C4-2B (cell line): Measurements from ENCODE around the gene NPLOC4.
A peak's percentile ranks its signal among the peaks of the same experiment; 100 is the strongest.

Experiments used
- H3K27ac ChIP-seq: fragments of 450-650 bp; 2 replicates; pipeline ENCODE4 v1.5.1; 2017
- ZFX ChIP-seq: fragments of 450-650 bp; IDR thresholded peaks from 2 replicates; pipeline ENCODE4 v1.6.1; 2017
- TF ChIP-seq, protein P1 (sequence below): fragments of 450-650 bp; conservative IDR thresholded peaks from 2 replicates; pipeline ENCODE4 v1.5.1; 2017; ENCODE audit warnings: mild to moderate bottlenecking

The NPLOC4 gene

DNA sequence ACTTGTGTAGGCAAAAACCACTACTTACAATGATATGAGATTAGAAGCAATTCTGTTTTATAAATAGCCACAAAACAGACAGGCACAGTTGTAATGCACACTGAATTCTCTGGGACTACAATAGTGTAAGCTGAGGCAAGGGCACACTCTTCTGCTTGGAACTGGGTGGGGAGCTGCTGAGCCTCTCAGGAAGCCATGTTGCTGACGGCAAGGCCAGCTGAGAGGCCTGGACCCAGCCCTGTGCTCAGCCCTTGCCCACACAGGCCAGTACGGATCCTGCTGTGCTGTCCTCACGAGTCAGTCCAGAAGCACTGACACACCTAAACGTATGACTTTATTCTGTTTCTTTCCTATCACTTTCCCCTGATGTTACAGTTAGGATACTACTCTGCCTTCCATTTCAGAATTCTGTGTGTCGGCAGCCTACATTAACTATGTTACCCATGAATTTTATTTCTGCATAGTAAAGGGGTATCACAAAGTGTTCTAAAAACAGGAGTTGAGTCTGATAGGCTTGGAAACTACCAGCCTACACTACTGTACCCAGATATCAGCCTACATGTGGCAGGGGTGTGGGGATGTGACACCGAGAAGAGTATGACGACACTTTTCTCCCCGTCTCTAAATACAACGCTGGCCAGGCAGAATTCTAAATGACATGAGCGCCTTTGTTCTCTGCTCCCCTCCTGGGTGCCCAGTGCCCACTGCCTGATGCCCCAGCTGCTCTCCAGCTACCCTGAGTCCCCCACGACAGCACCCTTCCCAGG lies 43.6 kb downstream of the NPLOC4 start:
- no peak overlapping the region for H3K27ac ChIP-seq
- TF ChIP-seq, protein P1, sequence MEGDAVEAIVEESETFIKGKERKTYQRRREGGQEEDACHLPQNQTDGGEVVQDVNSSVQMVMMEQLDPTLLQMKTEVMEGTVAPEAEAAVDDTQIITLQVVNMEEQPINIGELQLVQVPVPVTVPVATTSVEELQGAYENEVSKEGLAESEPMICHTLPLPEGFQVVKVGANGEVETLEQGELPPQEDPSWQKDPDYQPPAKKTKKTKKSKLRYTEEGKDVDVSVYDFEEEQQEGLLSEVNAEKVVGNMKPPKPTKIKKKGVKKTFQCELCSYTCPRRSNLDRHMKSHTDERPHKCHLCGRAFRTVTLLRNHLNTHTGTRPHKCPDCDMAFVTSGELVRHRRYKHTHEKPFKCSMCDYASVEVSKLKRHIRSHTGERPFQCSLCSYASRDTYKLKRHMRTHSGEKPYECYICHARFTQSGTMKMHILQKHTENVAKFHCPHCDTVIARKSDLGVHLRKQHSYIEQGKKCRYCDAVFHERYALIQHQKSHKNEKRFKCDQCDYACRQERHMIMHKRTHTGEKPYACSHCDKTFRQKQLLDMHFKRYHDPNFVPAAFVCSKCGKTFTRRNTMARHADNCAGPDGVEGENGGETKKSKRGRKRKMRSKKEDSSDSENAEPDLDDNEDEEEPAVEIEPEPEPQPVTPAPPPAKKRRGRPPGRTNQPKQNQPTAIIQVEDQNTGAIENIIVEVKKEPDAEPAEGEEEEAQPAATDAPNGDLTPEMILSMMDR = no peak

DNA sequence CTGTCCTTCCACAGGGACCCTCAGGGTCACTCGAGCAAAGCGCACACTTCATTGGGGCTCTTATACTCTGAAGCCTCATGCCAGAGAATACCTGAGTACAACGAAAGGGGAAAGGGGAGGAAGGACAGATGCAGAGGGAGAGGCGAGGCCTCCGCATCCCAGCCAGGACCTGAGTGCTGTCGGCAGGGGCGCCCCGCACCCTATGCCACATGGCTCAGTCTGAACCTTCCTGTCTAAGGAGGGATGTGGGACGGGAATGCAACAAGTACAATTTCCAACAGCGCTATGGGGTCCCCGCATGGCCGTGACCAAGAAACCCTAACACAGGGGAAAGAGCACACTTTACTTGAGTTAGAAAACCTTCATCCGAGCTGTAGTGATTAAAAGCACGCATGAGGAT lies 44.9 kb downstream of the NPLOC4 start:
- TF ChIP-seq, protein P1 = no peak
- TF ChIP-seq ZFX = no peak
- no peak overlapping the region for H3K27ac ChIP-seq

- no peak overlapping the region for H3K27ac ChIP-seq
Measured at GRCh38 chr17:81590121-81590520, 46.8 kb downstream of the NPLOC4 start.

DNA sequence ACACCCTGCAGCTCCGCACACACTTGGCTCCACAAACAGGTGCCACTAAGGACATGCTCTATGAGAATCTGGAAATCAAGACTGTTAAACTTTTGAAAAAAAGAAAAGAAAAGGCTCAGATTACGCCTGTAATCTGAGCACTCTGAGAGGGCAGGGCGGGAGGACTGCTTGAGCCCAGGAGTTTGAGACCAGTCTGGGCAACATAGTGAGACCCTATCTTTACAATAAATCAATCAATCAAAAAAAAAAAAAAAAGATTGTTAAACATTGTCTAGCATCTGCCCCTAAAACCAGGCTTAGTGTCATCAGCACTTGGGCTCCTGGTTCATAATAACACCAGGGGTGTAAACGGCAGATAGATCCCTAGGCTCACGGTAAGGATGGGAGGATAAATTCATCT lies 47.3 kb downstream of the NPLOC4 start:
- no peak overlapping the region for H3K27ac ChIP-seq
- TF ChIP-seq ZFX = no peak
- TF ChIP-seq, protein P1 = no peak

More at GRCh38 chr17:81590121-81590520, 46.8 kb downstream of the NPLOC4 start:
- no peak for TF ChIP-seq ZFX
- TF ChIP-seq, protein P1 = no peak

GRCh38 chr17:81586096-81586495 lies 50.8 kb downstream of the NPLOC4 start:
- TF ChIP-seq ZFX = no peak
- TF ChIP-seq, protein P1 = no peak
- H3K27ac ChIP-seq = no peak overlapping the region; the same call in 1 of the 2 replicates

DNA sequence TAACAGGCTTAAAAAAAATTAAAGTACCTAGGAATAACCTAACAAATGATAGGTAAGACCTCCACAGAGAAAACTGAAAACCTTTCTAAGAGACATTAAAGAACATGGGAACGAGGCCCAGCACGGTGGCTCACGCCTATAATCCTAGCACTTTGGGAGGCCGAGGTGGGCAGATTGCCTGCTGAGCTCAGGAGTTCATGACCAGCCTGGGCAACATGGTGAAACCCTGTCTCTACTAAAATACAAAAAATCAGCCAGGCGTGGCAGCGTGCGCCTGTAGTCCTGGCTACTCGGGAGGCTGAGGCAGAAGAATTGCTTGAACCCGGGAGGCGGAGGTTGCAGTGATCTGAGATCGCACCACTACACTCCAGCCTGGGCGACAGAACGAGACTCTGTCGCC lies 52.1 kb downstream of the NPLOC4 start:
- H3K27ac ChIP-seq = peak overlapping the region; percentile 36

- peak overlapping the region; percentile 64 for H3K27ac ChIP-seq
- TF ChIP-seq ZFX = no peak
- TF ChIP-seq, protein P1 = no peak
Measured at GRCh38 chr17:81583589-81584342, 53.1 kb downstream of the NPLOC4 start.
